GM12878 (cell line): ENCODE measurements around the gene PSME3IP1. TPM values are rescaled to one million over a fixed set of nuclear protein-coding genes. Genes with fewer than 3 reads are reported as not detected.

Experiments
- ATAC-seq: fragments of 200-7000 bp; cut with Tn5 transposase; 3 replicates; pipeline ENCODE4 v1.9.1; 2020; ENCODE audit warnings: mild to moderate bottlenecking, moderate library complexity
- BruUV-seq: library from RNA; stranded (reverse); fragments of 400-500 nt; replicated peaks from 2 replicates; lab custom pipeline; 2021; lab: Mats Ljungman, UMichigan
- CTCF ChIA-PET: fragments of 300-600 bp; sonication (Branson Sonifier 250); formaldehyde crosslinking; extraction: SDS; loops from one replicate; lab custom pipeline; 2021; ENCODE audit warnings: inconsistent platforms; lab: Yijun Ruan, JAX
- POLR2A ChIA-PET: fragments of 350-600 bp; formaldehyde crosslinking; extraction: SDS; loops from one replicate; lab custom pipeline; 2021; ENCODE audit warnings: inconsistent platforms; lab: Charles Lee
- RAD21 ChIA-PET: fragments of 300-600 bp; sonication (Branson Sonifier 250); formaldehyde crosslinking; loops from one replicate; lab custom pipeline; 2023; ENCODE audit warnings: antibody characterized with exemption; ENCODE audit not compliant: unreplicated experiment; lab: Charles Lee
- SMC1A ChIA-PET: fragments of 300-600 bp; sonication (Branson Sonifier 250); formaldehyde crosslinking; loops from one replicate; lab custom pipeline; 2023; ENCODE audit not compliant: unreplicated experiment, uncharacterized antibody; lab: Charles Lee
- DNase-seq: peaks from one replicate; pipeline ENCODE4 v3.0.0-alpha.2; 2011; ENCODE audit warnings: low read depth, low spot score
- FAIRE-seq: peaks from 3 replicates; lab custom pipeline; 2011; peaks lifted over from hg19 to GRCh38; lab: Jason Lieb, UNC
- H2AFZ ChIP-seq: 2 replicates; pipeline ENCODE4 v1.6.0; 2011; ENCODE audit warnings: low read depth, low read length, control low read depth; ENCODE audit not compliant: control insufficient read depth
- H3K27ac ChIP-seq: 2 replicates; pipeline ENCODE4 v1.5.1; 2011; ENCODE audit warnings: control low read depth; ENCODE audit not compliant: control insufficient read depth, insufficient read depth
- H3K27me3 ChIP-seq, 2 experiments: replicated peaks in 1 of 2; 2 replicates each; pipeline versions ENCODE4 v1.6.0 to v1.6.1; 2011; ENCODE audit warnings: low read length in 1 of 2; ENCODE audit not compliant: control insufficient read depth in 2 of 2, insufficient read depth in 2 of 2
- H3K36me3 ChIP-seq, 2 experiments: 2 replicates each; pipeline ENCODE4 v1.5.1; 2011; ENCODE audit warnings: low read length in 1 of 2; ENCODE audit not compliant: control insufficient read depth in 2 of 2, insufficient read depth in 2 of 2
- H3K4me1 ChIP-seq: 2 replicates; pipeline ENCODE4 v1.6.1; 2011; ENCODE audit warnings: mild to moderate bottlenecking, low read length, moderate library complexity, mixed read lengths; ENCODE audit not compliant: control insufficient read depth, insufficient read depth
- H3K4me2 ChIP-seq: 2 replicates; pipeline ENCODE4 v1.6.0; 2011; ENCODE audit warnings: control low read depth; ENCODE audit not compliant: control insufficient read depth, insufficient read depth
- H3K4me3 ChIP-seq: fragments of 200-600 bp; sonication (generic); 2 replicates; pipeline ENCODE4 v1.5.1; 2016
- H3K79me2 ChIP-seq: 2 replicates; pipeline ENCODE4 v1.6.0; 2011; ENCODE audit warnings: low read length; ENCODE audit not compliant: control insufficient read depth, insufficient read depth
- H3K9ac ChIP-seq: 2 replicates; pipeline ENCODE4 v1.8.0; 2011; ENCODE audit warnings: low read length, control low read depth, mixed read lengths; ENCODE audit not compliant: control insufficient read depth, insufficient read depth
- H3K9me3 ChIP-seq: replicated peaks from 3 replicates; pipeline ENCODE4 v1.5.1; 2011; ENCODE audit warnings: mild to moderate bottlenecking, low read length; ENCODE audit not compliant: control insufficient read depth, insufficient read depth
- H4K20me1 ChIP-seq: 2 replicates; pipeline ENCODE4 v1.6.0; 2011; ENCODE audit not compliant: control insufficient read depth, insufficient read depth
- BACH1 ChIP-seq: fragments of 450-650 bp; IDR thresholded peaks from 2 replicates; pipeline ENCODE4 v1.6.1; 2017; ENCODE audit warnings: mild to moderate bottlenecking, borderline replicate concordance
- BRCA1 ChIP-seq: IDR thresholded peaks from 2 replicates; pipeline ENCODE4 v1.6.1; 2011; ENCODE audit warnings: low read depth, low read length, improper control_type of control experiment
- CEBPZ ChIP-seq: fragments of 150-350 bp; IDR thresholded peaks from 2 replicates; pipeline ENCODE4 v1.6.1; 2016; ENCODE audit warnings: low read depth, low read length
- CHD4 ChIP-seq: fragments of 200-600 bp; sonication (generic); IDR thresholded peaks from 2 replicates; pipeline ENCODE4 v1.6.1; 2016; ENCODE audit warnings: mild to moderate bottlenecking
- CREB1 ChIP-seq: IDR thresholded peaks from 2 replicates; pipeline ENCODE4 v1.6.1; 2012; ENCODE audit warnings: low read depth, mild to moderate bottlenecking, inconsistent platforms
- E2F8 ChIP-seq: fragments of 450-650 bp; IDR thresholded peaks from 2 replicates; pipeline ENCODE4 v1.6.1; 2018; ENCODE audit warnings: mild to moderate bottlenecking, low read depth, moderate library complexity; ENCODE audit not compliant: partially characterized antibody
- ETV6 ChIP-seq, 2 experiments: fragments of 450-650 bp in 1 of 2; IDR thresholded peaks in 1 of 2; conservative IDR thresholded peaks in 1 of 2; 2 replicates each; pipeline ENCODE4 v1.6.1; 2014; ENCODE audit warnings: antibody characterized with exemption in 1 of 2, borderline replicate concordance in 1 of 2, low read depth in 1 of 2, mild to moderate bottlenecking in 1 of 2, moderate library complexity in 1 of 2
- GATAD2B ChIP-seq: fragments of 450-650 bp; conservative IDR thresholded peaks from 2 replicates; pipeline ENCODE4 v1.6.1; 2017; ENCODE audit warnings: low read depth, mild to moderate bottlenecking, moderate library complexity
- IRF5 ChIP-seq: fragments of 450-650 bp; IDR thresholded peaks from 2 replicates; pipeline ENCODE4 v1.6.1; 2017; ENCODE audit warnings: borderline replicate concordance
- NBN ChIP-seq: fragments of 450-650 bp; IDR thresholded peaks from 2 replicates; pipeline ENCODE4 v1.6.1; 2016
- SMAD5 ChIP-seq: IDR thresholded peaks from 2 replicates; pipeline ENCODE4 v1.6.1; 2016; ENCODE audit warnings: antibody characterized with exemption, low read depth
- WGBS: methylation state at CpG from one replicate; pipeline ENCODE4 v1.1.6; 2016; ENCODE audit warnings: low lambda C conversion rate; ENCODE audit not compliant: insufficient replicate concordance, insufficient coverage; ENCODE audit errors: missing lambda C conversion rate; 5-methylcytosine and 5-hydroxymethylcytosine counted together
- in situ Hi-C: fragments of 300-500 bp; cut with MboI; formaldehyde crosslinking; loops from 9 replicates; pipeline ENCODE4 v1.14.3; 2018; ENCODE audit warnings: mixed read lengths
- intact Hi-C: fragments of 100-400 bp; cut with micrococcal nuclease; formaldehyde crosslinking; loops from one replicate; pipeline ENCODE4 v1.14.2; 2022; ENCODE audit not compliant: unreplicated experiment
- polyA plus RNA-seq, 11 experiments: library from polyadenylated mRNA; depleted of rRNA in 4 of 11; unstranded in 6 of 11; stranded (reverse) in 5 of 11; fragments of >200 nt; fragmentation: Nextera tagmentation in 4 of 11; fragmentation: Illumina TruSeq in 1 of 11; extraction: Ambion mirVana in 4 of 11; extraction: Trizol in 1 of 11; gene quantifications; 1 replicate in 1 of 11; 2 replicates in 10 of 11; pipeline versions ENCODE4 v1.2.1 to v1.2.3, GENCODE V29; 2011 to 2016; ENCODE audit warnings: inconsistent platforms in 2 of 11, missing spikeins in 2 of 11, low read depth in 1 of 11
- total RNA-seq, 4 experiments: library from RNA; depleted of rRNA in 3 of 4; stranded (reverse); fragments of >200 nt in 3 of 4; fragmentation: Illumina TruSeq in 1 of 4; extraction: Trizol in 1 of 4; gene quantifications; 2 replicates each; pipeline versions ENCODE4 v1.2.1 to v1.2.3, GENCODE V29; 2013 to 2021
- TF ChIP-seq, protein P1 (sequence below): fragments of 450-650 bp; IDR thresholded peaks from 2 replicates; pipeline ENCODE4 v1.6.1; 2016; ENCODE audit warnings: mild to moderate bottlenecking

Gene PSME3IP1
- total and polyA plus RNA-seq, 10 of the 15 experiments (the other 5 are each of a cell fraction or from before 2014, with no cell fraction given) = 67.9 to 174 (median 111) TPM

DNA sequence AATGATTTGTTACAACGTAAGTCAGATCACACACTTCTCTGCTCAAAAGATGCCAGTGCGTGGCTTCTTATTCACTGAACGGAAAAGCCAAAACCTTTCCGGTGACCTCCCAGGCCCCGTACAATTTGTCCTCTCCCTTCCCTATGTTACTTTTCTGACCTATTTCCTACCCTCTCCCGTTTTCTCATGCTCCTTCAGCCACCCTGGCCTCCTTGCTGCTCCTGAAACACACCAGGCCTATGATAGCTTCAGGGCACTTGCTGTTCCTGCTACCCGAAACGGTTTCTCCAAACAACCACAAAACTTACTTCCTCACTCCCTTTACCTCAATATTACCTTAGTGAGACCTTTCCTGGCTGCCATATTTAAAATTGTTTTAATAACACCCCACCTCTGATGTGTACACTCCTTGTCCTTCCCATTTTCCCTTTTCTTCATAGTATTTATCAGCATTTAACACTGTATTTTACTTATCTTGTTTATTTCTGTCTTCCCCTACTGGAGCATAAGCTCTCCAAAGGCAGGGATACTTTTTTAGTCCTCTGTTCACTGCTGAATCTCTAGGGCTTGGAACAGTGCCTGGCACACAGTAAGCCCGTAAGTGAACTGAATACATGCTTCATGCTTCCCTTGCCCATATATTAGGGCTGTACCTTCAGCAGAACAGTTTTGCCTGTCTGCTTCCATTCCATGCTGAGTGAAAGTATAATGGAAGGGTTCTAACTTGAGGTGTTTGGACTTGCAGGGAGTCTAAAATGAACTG is 48.3 kb upstream of the PSME3IP1 start:
- Histone ChIP-seq H3K27ac (no peak overlapping the region), H4K20me1 (no peaks in the 10 kb centered on the region), H3K4me3 (no peak overlapping the region), H3K79me2 (no peaks in the 10 kb centered on the region), H3K9ac (no peak overlapping the region), H3K4me2 (no peak overlapping the region), H3K27me3 (no peaks in the 10 kb centered on the region), H3K9me3 (no peaks in the 10 kb centered on the region), H3K4me1 (peaks cover 8% of the 10 kb centered on the region), H3K36me3 (peaks cover 5 to 44% of the 10 kb centered on the region in 2 experiments; a peak in 3 of 4 replicates), H2AFZ (no peak overlapping the region)
- BruUV-seq = no TSS peak
- SMC1A ChIA-PET = interaction anchor here (0.6 to 1.2 kb wide), 2 partner anchors 7 to 41 kb away, joined by 3 to 4 read pairs; no protein-coding TSS in a partner anchor
- WGBS = 96% methylated on average over 9 of the region's 9 CpGs
- POLR2A ChIA-PET = no interaction called here
- DNase-seq = no peak
- in situ Hi-C loops (no loop called here), intact Hi-C loops (no loop called here)
- CTCF ChIA-PET = no interaction called here
- RAD21 ChIA-PET = no interaction called here
- no peak for FAIRE-seq
- no peak for ATAC-seq
- TF ChIP-seq BRCA1 = no peak
- TF ChIP-seq E2F8 = no peak
- TF ChIP-seq NBN = no peak
- no peak for TF ChIP-seq IRF5
- TF ChIP-seq, protein P1, sequence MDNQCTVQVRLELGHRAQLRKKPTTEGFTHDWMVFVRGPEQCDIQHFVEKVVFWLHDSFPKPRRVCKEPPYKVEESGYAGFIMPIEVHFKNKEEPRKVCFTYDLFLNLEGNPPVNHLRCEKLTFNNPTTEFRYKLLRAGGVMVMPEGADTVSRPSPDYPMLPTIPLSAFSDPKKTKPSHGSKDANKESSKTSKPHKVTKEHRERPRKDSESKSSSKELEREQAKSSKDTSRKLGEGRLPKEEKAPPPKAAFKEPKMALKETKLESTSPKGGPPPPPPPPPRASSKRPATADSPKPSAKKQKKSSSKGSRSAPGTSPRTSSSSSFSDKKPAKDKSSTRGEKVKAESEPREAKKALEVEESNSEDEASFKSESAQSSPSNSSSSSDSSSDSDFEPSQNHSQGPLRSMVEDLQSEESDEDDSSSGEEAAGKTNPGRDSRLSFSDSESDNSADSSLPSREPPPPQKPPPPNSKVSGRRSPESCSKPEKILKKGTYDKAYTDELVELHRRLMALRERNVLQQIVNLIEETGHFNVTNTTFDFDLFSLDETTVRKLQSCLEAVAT = no peak
- no peak for TF ChIP-seq CEBPZ
- no peak for TF ChIP-seq BACH1
- no peak for TF ChIP-seq CHD4
- no peak for TF ChIP-seq CREB1
- TF ChIP-seq GATAD2B = no peak
- no peak for TF ChIP-seq ETV6 (conservative IDR thresholded peaks at IDR 0.05 in 1 of 2, IDR thresholded peaks at IDR 0.05 in 1 of 2; ENCODE audit: borderline replicate concordance in 1 of 2, low read depth in 1 of 2)
- TF ChIP-seq SMAD5 = no peak
